Activated T-cell treated with anti-CD3 and anti-CD28 coated beads for 24 hours (primary cell): ENCODE measurements around the gene SHB.

Source experiments
- DNase-seq: peaks from one replicate; pipeline ENCODE4 v3.0.0-alpha.2; 2020; ENCODE audit warnings: low read depth

Gene SHB

GRCh38 chr9:38039907-38040682 lies 28.9 kb downstream of the SHB start:
- DNase-seq = no peak

GRCh38 chr9:38039090-38039906 lies 29.7 kb downstream of the SHB start:
- no peak for DNase-seq

- no peak for DNase-seq
Observed at GRCh38 chr9:38038307-38039089, 30.5 kb downstream of the SHB start.

- DNase-seq = no peak
Observed at GRCh38 chr9:38037981-38038306, 31.1 kb downstream of the SHB start.

GRCh38 chr9:38036359-38037084 lies 32.5 kb downstream of the SHB start:
- DNase-seq = no peak

GRCh38 chr9:38035873-38036272 lies 33.2 kb downstream of the SHB start:
- DNase-seq = no peak

GRCh38 chr9:38033941-38034340 lies 35.1 kb downstream of the SHB start:
- DNase-seq = no peak

GRCh38 chr9:38032266-38033110 lies 36.5 kb downstream of the SHB start:
- no peak for DNase-seq

GRCh38 chr9:38031594-38031993 lies 37.4 kb downstream of the SHB start:
- no peak for DNase-seq

- DNase-seq = no peak
Observed at GRCh38 chr9:38030658-38031057, 38.4 kb downstream of the SHB start.

- no peak for DNase-seq
Observed at GRCh38 chr9:38029915-38030638, 39.0 kb downstream of the SHB start.

GRCh38 chr9:38027714-38028113 lies 41.3 kb downstream of the SHB start:
- no peak for DNase-seq

- no peak for DNase-seq
Observed at GRCh38 chr9:38026840-38027527, 42.0 kb downstream of the SHB start.

GRCh38 chr9:38026021-38026809 lies 42.8 kb downstream of the SHB start:
- DNase-seq = no peak

- no peak for DNase-seq
Observed at GRCh38 chr9:38025166-38025565, 43.9 kb downstream of the SHB start.

GRCh38 chr9:38024036-38024681 lies 44.9 kb downstream of the SHB start:
- no peak for DNase-seq

GRCh38 chr9:38023661-38024035 lies 45.4 kb downstream of the SHB start:
- no peak for DNase-seq

- no peak for DNase-seq
Observed at GRCh38 chr9:38022995-38023394, 46.0 kb downstream of the SHB start.
